AG04450 (cell line): ENCODE measurements around the gene CCDC187. TPM values are rescaled to one million over a fixed set of nuclear protein-coding genes. Genes with fewer than 3 reads are reported as not detected.

ENCODE experiments used
- CTCF ChIA-PET: fragments of 300-600, 350-600 bp; formaldehyde crosslinking; extraction: SDS; loops from one replicate; lab custom pipeline; 2022; ENCODE audit warnings: antibody characterized with exemption, inconsistent platforms; lab: Charles Lee
- POLR2A ChIA-PET: fragments of 350-600 bp; formaldehyde crosslinking; extraction: SDS; loops from one replicate; lab custom pipeline; 2021; ENCODE audit warnings: antibody characterized with exemption, inconsistent platforms; lab: Yijun Ruan, JAX
- DNase-seq: peaks from one replicate; pipeline ENCODE4 v3.0.0-alpha.2; 2011; ENCODE audit warnings: low read depth, low spot score
- H3K27ac ChIP-seq: one replicate; pipeline ENCODE4 v1.5.1; 2012; ENCODE audit warnings: low read depth, low read length, control low read depth
- H3K27me3 ChIP-seq: one replicate; pipeline ENCODE4 v1.6.0; 2012; ENCODE audit warnings: low read length; ENCODE audit not compliant: control insufficient read depth, insufficient read depth
- H3K4me3 ChIP-seq: 2 replicates; pipeline ENCODE4 v1.5.1; 2011; ENCODE audit warnings: mild to moderate bottlenecking, low read depth, low read length, control low read depth
- H3K9me3 ChIP-seq: 2 replicates; pipeline ENCODE4 v1.5.1; 2012; ENCODE audit warnings: low read length; ENCODE audit not compliant: control insufficient read depth, insufficient read depth
- CTCF ChIP-seq: IDR thresholded peaks from 2 replicates; pipeline ENCODE4 v1.5.1; 2011; ENCODE audit warnings: low read depth, low read length, control low read depth, inconsistent platforms
- polyA plus RNA-seq: library from polyadenylated mRNA; depleted of rRNA; stranded (reverse); fragments of >200 nt; gene quantifications from 2 replicates; pipeline ENCODE4 v1.2.3, GENCODE V29; 2011

The CCDC187 gene
- polyA plus RNA-seq, 1 experiment = not detected

- peaks cover 47% of the 10 kb centered on the region for H3K27me3 ChIP-seq
- H3K27ac ChIP-seq = no peak overlapping the region
- no peak for DNase-seq
- no peak overlapping the region for H3K4me3 ChIP-seq
- ChIA-PET CTCF (interaction anchor here (0.6 kb wide), 1 partner anchor 238 kb away, joined by 3 read pairs; no protein-coding TSS in a partner anchor), POLR2A (no interaction called here)
- H3K9me3 ChIP-seq = no peaks in the 10 kb centered on the region; the same call in 1 of the 2 replicates
- no peak for TF ChIP-seq CTCF
Measured at GRCh38 chr9:136204145-136204805, 99.6 kb downstream of the CCDC187 start.

- H3K27ac ChIP-seq = no peak overlapping the region
- no peak overlapping the region for H3K4me3 ChIP-seq
- POLR2A ChIA-PET = no interaction called here
- no peaks in the 10 kb centered on the region; the same call in 1 of the 2 replicates for H3K9me3 ChIP-seq
- DNase-seq = no peak
- H3K27me3 ChIP-seq = peaks cover 49% of the 10 kb centered on the region
- TF ChIP-seq CTCF = no peak
- CTCF ChIA-PET = no interaction called here
Measured at GRCh38 chr9:136203408-136204144, 100.3 kb downstream of the CCDC187 start.

GRCh38 chr9:136202454-136203407 lies 101.2 kb downstream of the CCDC187 start:
- ChIA-PET CTCF (no interaction called here), POLR2A (interaction anchor here (0.5 kb wide), 1 partner anchor 43 kb away, joined by 3 read pairs; no protein-coding TSS in a partner anchor)
- Histone ChIP-seq H3K27me3 (peaks cover 57% of the 10 kb centered on the region), H3K9me3 (no peaks in the 10 kb centered on the region; the same call in 1 of the 2 replicates), H3K27ac (no peak overlapping the region), H3K4me3 (no peak overlapping the region)
- no peak for DNase-seq
- TF ChIP-seq CTCF = no peak

- Histone ChIP-seq H3K27me3 (peaks cover 66% of the 10 kb centered on the region), H3K9me3 (no peaks in the 10 kb centered on the region; the same call in 1 of the 2 replicates), H3K4me3 (no peak overlapping the region), H3K27ac (no peak overlapping the region)
- POLR2A ChIA-PET = no interaction called here
- CTCF ChIA-PET = no interaction called here
- TF ChIP-seq CTCF = no peak
- DNase-seq = no peak
Measured at GRCh38 chr9:136201609-136202453, 102.1 kb downstream of the CCDC187 start.
